Lung (tissue), 12 donors: ENCODE data around the gene FBXL17. TPM values are rescaled to one million over a fixed set of nuclear protein-coding genes. Genes with fewer than 3 reads are reported as not detected.

Experiments used
- ATAC-seq: fragments of 200-7000 bp; cut with Tn5 transposase; one replicate; pipeline ENCODE4 v1.9.1; 2020; ENCODE audit warnings: moderate number of reproducible peaks; ENCODE audit not compliant: insufficient read depth, low FRiP score
- DNase-seq, 3 donors: peaks; one replicate each; pipeline ENCODE4 v3.0.0-alpha.2; 2013 to 2017
- H3K27ac ChIP-seq, 2 donors: one replicate each; pipeline ENCODE4 v1.5.1; 2013; ENCODE audit warnings: mild to moderate bottlenecking in 2 of 2, moderate library complexity in 2 of 2, control low read depth in 1 of 2, inconsistent platforms in 1 of 2, low read depth in 1 of 2, low read length in 1 of 2
- H3K27me3 ChIP-seq, 3 donors: one replicate each; pipeline ENCODE4 v1.5.1; 2013; ENCODE audit warnings: low read length in 2 of 3; ENCODE audit not compliant: control insufficient read depth in 3 of 3, insufficient read depth in 3 of 3
- H3K36me3 ChIP-seq, 4 donors: one replicate each; pipeline ENCODE4 v1.5.1; 2013; ENCODE audit warnings: low read length in 4 of 4, mild to moderate bottlenecking in 1 of 4, moderate library complexity in 1 of 4; ENCODE audit not compliant: control insufficient read depth in 4 of 4, insufficient read depth in 4 of 4
- H3K4me1 ChIP-seq, 5 donors: one replicate each; pipeline ENCODE4 v1.5.1; 2013; ENCODE audit warnings: low read length in 5 of 5, mild to moderate bottlenecking in 2 of 5, moderate library complexity in 1 of 5; ENCODE audit not compliant: control insufficient read depth in 5 of 5, insufficient read depth in 5 of 5
- H3K4me3 ChIP-seq: one replicate; pipeline ENCODE4 v1.5.1; 2013; ENCODE audit warnings: mild to moderate bottlenecking, control low read depth, moderate library complexity
- H3K9ac ChIP-seq, 2 donors: one replicate each; pipeline ENCODE4 v1.5.1; 2013; ENCODE audit warnings: low read length in 2 of 2, control low read depth in 1 of 2; ENCODE audit not compliant: insufficient read depth in 1 of 2
- H3K9me3 ChIP-seq, 4 donors: one replicate each; pipeline ENCODE4 v1.5.1; 2013; ENCODE audit warnings: low read length in 3 of 4, mild to moderate bottlenecking in 1 of 4, moderate library complexity in 1 of 4; ENCODE audit not compliant: control insufficient read depth in 4 of 4, insufficient read depth in 3 of 4
- WGBS, 2 donors: extraction: QIAGEN DNeasy Blood & Tissue Kit; methylation state at CpG; one replicate each; pipeline ENCODE4 v1.1.7; 2013; 5-methylcytosine and 5-hydroxymethylcytosine counted together
- polyA plus RNA-seq, 2 donors: library from polyadenylated mRNA; stranded (reverse); fragments of 200-250 nt; gene quantifications; one replicate each; pipeline ENCODE4 v1.2.1, GENCODE V29; 2013
- total RNA-seq, 2 donors: library from RNA; depleted of rRNA in 1 of 2; stranded (reverse); fragments of >200 nt in 1 of 2; gene quantifications; one replicate each; pipeline ENCODE4 v1.2.1, GENCODE V29; 2014 to 2021
- TF ChIP-seq, protein P1 (sequence below): IDR thresholded peaks from 2 replicates; pipeline ENCODE4 v1.5.1; 2012; ENCODE audit warnings: mild to moderate bottlenecking; ENCODE audit errors: control extremely low read depth, extremely low read depth
- donor health status: control.
- donor health status: control.
- donor health status: Bipolar disorder and iron deficiency.
- donor health status: healthy.
- donor health status: DM: yes; HTN: yes; CAD: no.

The FBXL17 gene
- total and polyA plus RNA-seq, 4 donors: 4.0 to 23.9 (median 13.6) TPM

DNA sequence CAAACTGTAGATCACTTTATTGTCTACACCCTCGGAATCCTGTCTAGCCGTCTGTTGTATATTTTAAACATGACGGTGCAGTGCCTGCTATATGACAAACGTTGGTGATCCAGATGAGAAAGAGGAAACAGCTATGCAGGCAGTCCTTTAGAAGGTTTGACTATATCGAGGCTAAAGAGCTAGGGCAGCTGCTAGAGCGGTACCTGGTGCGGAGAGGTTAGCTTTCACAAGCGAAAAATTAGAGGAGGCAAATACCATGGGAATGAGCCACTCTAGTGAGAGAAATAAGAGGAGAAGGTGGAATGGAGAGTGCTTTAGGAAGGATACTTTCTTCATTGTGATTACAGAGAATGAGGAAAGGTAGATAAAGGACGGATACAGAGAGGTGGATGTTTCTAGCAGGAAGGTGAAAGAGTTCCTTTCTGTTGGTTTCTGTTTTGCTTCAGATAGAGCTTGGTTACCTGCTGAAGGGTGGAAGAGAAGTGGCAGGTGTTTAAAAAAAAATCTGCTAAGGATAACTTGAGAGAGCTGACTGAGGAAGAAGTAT, 959 bp upstream of the FBXL17 start:
- TF ChIP-seq, protein P1, sequence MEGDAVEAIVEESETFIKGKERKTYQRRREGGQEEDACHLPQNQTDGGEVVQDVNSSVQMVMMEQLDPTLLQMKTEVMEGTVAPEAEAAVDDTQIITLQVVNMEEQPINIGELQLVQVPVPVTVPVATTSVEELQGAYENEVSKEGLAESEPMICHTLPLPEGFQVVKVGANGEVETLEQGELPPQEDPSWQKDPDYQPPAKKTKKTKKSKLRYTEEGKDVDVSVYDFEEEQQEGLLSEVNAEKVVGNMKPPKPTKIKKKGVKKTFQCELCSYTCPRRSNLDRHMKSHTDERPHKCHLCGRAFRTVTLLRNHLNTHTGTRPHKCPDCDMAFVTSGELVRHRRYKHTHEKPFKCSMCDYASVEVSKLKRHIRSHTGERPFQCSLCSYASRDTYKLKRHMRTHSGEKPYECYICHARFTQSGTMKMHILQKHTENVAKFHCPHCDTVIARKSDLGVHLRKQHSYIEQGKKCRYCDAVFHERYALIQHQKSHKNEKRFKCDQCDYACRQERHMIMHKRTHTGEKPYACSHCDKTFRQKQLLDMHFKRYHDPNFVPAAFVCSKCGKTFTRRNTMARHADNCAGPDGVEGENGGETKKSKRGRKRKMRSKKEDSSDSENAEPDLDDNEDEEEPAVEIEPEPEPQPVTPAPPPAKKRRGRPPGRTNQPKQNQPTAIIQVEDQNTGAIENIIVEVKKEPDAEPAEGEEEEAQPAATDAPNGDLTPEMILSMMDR: no peak
- Histone ChIP-seq H3K4me3 (peak overlapping the region; percentile 97), H3K27ac (peak overlapping the region; percentile 99 to 100), H3K27me3 (no peaks in the 10 kb centered on the region), H3K9ac (peak overlapping the region in 1 of 2 donors; percentile 67), H3K9me3 (no peaks in the 10 kb centered on the region), H3K4me1 (peaks cover 0 to 23% (median 6%) of the 10 kb centered on the region in 5 donors), H3K36me3 (no peaks in the 10 kb centered on the region)
- no peak for DNase-seq
- ATAC-seq: no peak
- 10 to 14% methylated on average over 9 of the region's 9 CpGs for WGBS, 2 donors

DNA sequence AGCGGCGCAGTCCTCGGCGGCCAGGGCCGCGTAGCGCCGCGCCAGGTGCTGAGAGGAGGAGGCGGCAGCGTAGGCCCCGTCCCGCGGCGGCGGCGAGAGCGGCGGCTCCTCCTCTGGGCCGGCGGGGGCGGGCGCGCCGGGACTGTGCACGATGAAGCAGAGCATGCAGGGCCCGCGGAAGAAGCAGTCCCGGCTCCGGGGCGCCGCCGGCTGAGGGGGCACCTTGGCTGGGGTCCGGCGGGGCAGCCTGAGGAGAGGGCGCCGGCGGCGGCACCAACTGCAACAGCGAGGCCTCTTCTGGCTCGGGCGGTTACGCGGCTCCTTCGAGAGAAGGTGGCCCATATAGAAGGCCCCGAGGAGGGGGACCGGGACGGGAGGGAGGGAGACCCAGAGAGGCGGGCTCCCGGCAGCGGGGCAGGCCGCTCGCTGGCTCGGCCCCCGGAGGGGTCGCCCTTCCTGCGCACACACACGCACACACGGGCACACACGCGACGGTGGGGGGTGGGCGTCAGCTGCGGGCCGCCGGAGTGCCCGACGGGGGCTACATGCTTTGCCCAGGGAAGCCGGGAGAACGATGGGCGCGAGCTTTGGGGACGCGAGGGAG, 446 bp downstream of the FBXL17 start:
- H3K4me1 ChIP-seq: peaks cover 0 to 23% (median 8%) of the 10 kb centered on the region in 5 donors
- 0% methylated on average over 47 to 74 of the region's 74 CpGs for WGBS, 2 donors
- peak overlapping the region; percentile 48 to 81 for H3K9ac ChIP-seq
- ATAC-seq (peak; percentile 80), DNase-seq (peak; percentile 80 to 81 (median 80))
- no peaks in the 10 kb centered on the region for H3K9me3 ChIP-seq
- no peaks in the 10 kb centered on the region for H3K27me3 ChIP-seq
- H3K4me3 ChIP-seq: peak overlapping the region; percentile 97
- peak overlapping the region; percentile 99 to 100 for H3K27ac ChIP-seq
- TF ChIP-seq, protein P1: no peak
- H3K36me3 ChIP-seq: no peaks in the 10 kb centered on the region

DNA sequence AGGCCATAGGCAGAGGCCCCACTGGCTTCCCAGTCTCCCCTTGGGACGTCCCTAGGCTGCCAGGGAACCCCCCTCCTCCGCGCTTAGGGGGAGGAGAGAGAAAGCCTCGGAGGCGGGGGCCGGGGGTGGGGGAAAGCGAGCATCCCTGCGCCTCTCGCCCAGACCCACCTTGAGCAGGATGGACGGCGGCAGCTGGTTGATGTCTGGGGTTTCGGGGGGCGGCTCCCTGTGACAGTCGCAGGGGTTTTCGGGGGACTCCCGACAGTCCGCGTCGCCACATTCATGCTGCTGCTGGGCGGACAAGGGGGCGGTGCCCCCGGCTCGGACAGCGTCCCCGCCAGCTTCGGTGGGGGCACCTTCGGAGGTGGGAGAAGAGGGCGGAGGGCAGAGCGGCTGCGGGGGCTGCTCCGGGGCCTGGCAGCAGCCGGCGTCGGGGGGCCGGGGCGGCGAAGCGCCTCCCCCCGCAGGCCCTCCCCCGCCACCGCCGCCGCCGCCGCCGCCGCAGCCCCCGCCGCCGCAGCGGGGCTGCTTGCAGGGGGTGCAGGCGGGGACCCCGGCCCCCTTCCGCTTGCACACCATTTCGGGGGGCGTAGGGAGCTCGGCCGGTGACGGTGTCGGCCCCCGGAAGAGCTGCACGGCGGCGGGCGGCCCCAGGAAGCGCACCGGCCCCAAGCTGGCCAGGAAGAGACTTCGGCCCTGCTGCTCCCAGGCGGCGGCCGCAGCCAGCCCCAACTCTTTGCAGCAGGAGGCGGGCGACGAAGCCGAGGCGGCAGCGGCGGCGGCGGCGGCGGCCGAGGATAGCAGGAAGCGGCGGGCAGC, 1.2 kb downstream of the FBXL17 start:
- ATAC-seq: no peak
- TF ChIP-seq, protein P1: no peak
- 1% methylated on average over 40 to 85 of the region's 85 CpGs for WGBS, 2 donors
- Histone ChIP-seq H3K9me3 (peaks cover 0 to 2% (median under 1%) of the 10 kb centered on the region in 4 donors), H3K4me3 (peak overlapping the region; percentile 97), H3K36me3 (no peaks in the 10 kb centered on the region), H3K27me3 (no peaks in the 10 kb centered on the region), H3K27ac (peak overlapping the region; percentile 99 to 100), H3K9ac (peak overlapping the region in 1 of 2 donors; percentile 61), H3K4me1 (peaks cover 0 to 23% (median 8%) of the 10 kb centered on the region in 5 donors)
- peak; percentile 75 to 82 (median 81) for DNase-seq
